Measurements from ENCODE around the gene FAM83B.

The FAM83B gene

DNA sequence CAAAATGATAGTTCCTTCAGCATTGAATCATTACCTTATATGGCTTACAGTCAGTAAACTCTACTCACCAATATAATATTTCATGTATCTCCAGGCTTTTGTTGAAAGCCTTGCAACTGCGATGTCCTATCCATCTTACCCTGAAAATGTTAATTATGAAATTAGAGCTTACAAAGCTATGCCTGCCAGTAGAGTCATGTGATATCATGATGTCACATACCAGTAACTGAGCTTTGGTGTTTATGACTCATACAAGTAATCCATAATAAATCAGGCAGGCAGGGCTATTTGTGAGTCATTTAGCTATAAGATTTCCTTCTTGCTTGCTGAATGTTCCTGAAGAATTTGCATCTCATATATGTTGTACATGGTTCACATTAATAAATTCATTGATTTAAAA, 44.9 kb upstream of the FAM83B start:
- Histone ChIP-seq H2AFZ (ENCODE audit: low read depth) (no peak overlapping the region), H3K9ac (no peak overlapping the region), H3K4me3 (IDR thresholded peaks at IDR 0.05; ENCODE audit: insufficient read depth, low read depth, low read length) (no peak overlapping the region)

DNA sequence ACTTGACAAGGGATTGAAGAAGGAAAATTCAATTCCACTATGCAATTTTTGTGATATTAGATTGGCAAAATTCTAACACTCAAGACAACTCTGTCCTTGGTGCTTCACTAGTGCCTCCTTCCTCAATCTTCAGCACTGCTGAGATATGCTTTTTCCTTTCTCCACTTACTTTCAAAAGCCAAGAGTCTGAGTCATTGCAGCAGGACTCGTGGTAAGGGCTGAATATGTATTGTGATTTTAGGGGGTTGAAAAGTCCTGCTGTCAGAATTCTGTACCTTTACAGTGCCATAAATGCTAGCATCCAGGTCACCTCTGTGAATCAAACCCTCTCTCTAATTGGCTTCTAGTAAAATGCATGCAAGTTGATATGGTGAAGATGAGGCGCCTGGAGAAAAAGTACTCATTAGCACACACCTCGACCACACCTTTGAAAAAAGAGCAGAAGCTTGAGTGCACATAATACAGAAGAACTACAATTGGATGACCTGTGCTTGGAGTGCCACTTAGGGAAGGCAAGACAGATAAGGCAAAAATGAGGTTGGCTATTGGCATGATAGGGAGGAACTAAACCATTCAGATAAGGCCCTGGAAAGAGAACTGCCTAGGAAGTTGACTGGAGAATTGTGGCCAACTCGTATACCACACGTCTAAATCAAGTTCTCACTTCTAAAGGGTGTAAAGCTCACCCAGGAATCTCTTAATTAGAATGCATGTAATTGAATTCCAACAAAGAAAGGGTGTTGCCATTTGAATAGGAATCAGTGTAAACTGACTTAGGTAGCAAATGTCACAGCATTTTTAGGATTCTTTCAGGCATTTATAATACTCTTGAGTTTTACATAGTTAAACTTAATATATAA, 43.6 kb upstream of the FAM83B start:
- no peak overlapping the region for H2AFZ ChIP-seq (ENCODE audit: low read depth)
- no peaks in the 10 kb centered on the region for H3K79me2 ChIP-seq (ENCODE audit: insufficient read depth, low read depth)

More for the DNA sequence above, 44.9 kb upstream of the FAM83B start:
- no peaks in the 10 kb centered on the region for H3K79me2 ChIP-seq (ENCODE audit: insufficient read depth, low read depth)
- TF ChIP-seq, protein P1, sequence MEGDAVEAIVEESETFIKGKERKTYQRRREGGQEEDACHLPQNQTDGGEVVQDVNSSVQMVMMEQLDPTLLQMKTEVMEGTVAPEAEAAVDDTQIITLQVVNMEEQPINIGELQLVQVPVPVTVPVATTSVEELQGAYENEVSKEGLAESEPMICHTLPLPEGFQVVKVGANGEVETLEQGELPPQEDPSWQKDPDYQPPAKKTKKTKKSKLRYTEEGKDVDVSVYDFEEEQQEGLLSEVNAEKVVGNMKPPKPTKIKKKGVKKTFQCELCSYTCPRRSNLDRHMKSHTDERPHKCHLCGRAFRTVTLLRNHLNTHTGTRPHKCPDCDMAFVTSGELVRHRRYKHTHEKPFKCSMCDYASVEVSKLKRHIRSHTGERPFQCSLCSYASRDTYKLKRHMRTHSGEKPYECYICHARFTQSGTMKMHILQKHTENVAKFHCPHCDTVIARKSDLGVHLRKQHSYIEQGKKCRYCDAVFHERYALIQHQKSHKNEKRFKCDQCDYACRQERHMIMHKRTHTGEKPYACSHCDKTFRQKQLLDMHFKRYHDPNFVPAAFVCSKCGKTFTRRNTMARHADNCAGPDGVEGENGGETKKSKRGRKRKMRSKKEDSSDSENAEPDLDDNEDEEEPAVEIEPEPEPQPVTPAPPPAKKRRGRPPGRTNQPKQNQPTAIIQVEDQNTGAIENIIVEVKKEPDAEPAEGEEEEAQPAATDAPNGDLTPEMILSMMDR (conservative IDR thresholded peaks at IDR 0.05; ENCODE audit: low read depth, low read length): no peak
- no peaks in the 10 kb centered on the region for H4K20me1 ChIP-seq (ENCODE audit: insufficient read depth)
- no peak overlapping the region for H3K27ac ChIP-seq
- H3K27me3 ChIP-seq (ENCODE audit: insufficient read depth, low read depth): no peaks in the 10 kb centered on the region
- H3K36me3 ChIP-seq (ENCODE audit: insufficient read depth): no peaks in the 10 kb centered on the region
- no peak overlapping the region for H3K4me2 ChIP-seq
- peaks cover 6% of the 10 kb centered on the region for H3K4me1 ChIP-seq (ENCODE audit: low read depth, poor library complexity, severe bottlenecking)

DNA sequence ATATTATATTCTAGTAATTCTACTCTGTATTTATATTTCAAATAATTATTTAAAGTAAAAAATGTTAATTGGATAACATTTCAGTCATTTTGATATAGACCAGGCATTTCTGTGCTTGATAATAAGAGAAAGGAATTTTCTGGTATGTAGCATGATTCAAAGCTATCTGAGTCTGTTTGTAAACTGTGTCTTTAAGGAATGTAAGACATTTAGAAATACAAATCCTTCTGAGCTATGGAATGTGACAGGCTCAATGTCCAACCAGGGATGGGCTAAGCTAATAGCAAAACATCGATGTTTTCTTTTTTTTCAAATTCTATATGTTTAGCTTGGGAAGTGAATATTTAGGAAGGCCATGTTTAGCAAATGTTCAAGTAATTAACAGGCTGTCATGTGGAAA, 41.5 kb upstream of the FAM83B start:
- Histone ChIP-seq H3K9ac (no peak overlapping the region), H3K36me3 (ENCODE audit: insufficient read depth) (no peaks in the 10 kb centered on the region), H3K27me3 (ENCODE audit: insufficient read depth, low read depth) (no peaks in the 10 kb centered on the region), H3K4me2 (no peak overlapping the region), H3K79me2 (ENCODE audit: insufficient read depth, low read depth) (no peaks in the 10 kb centered on the region), H2AFZ (ENCODE audit: low read depth) (no peak overlapping the region), H3K4me1 (ENCODE audit: low read depth, poor library complexity, severe bottlenecking) (peaks cover 6% of the 10 kb centered on the region), H3K4me3 (IDR thresholded peaks at IDR 0.05; ENCODE audit: insufficient read depth, low read depth, low read length) (no peak overlapping the region), H4K20me1 (ENCODE audit: insufficient read depth) (no peaks in the 10 kb centered on the region), H3K27ac (no peak overlapping the region)
- TF ChIP-seq, protein P1 (conservative IDR thresholded peaks at IDR 0.05; ENCODE audit: low read depth, low read length): no peak

More for the DNA sequence above, 43.6 kb upstream of the FAM83B start:
- Histone ChIP-seq H3K4me1 (ENCODE audit: low read depth, poor library complexity, severe bottlenecking) (peaks cover 6% of the 10 kb centered on the region), H3K27ac (no peak overlapping the region), H3K36me3 (ENCODE audit: insufficient read depth) (no peaks in the 10 kb centered on the region), H3K4me2 (no peak overlapping the region), H3K9ac (no peak overlapping the region), H4K20me1 (ENCODE audit: insufficient read depth) (no peaks in the 10 kb centered on the region), H3K4me3 (IDR thresholded peaks at IDR 0.05; ENCODE audit: insufficient read depth, low read depth, low read length) (no peak overlapping the region), H3K27me3 (ENCODE audit: insufficient read depth, low read depth) (no peaks in the 10 kb centered on the region)
- TF ChIP-seq, protein P1 (conservative IDR thresholded peaks at IDR 0.05; ENCODE audit: low read depth, low read length): no peak

DNA sequence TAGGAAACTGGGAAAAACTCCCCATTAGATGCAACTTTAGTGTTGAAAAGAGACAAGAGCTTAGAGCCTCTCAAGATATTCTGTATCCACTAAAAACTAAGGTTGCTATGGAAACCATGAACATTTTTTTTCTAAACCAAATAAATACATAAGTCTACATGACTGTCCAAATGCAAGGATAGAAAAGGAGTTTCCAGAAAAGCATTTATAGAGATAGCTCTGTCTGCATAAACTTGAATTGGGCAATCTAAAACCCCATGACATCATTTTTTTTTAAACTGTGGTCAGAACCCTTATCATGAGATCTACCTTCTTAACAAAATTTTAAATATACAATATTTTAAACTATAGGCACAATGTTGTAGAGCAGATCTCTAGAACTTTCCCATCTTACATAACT, 36.4 kb upstream of the FAM83B start:
- Histone ChIP-seq H3K27me3 (ENCODE audit: insufficient read depth, low read depth) (no peaks in the 10 kb centered on the region), H3K4me1 (ENCODE audit: low read depth, poor library complexity, severe bottlenecking) (no peaks in the 10 kb centered on the region), H3K4me2 (no peak overlapping the region), H3K4me3 (IDR thresholded peaks at IDR 0.05; ENCODE audit: insufficient read depth, low read depth, low read length) (no peak overlapping the region), H4K20me1 (ENCODE audit: insufficient read depth) (no peaks in the 10 kb centered on the region), H2AFZ (ENCODE audit: low read depth) (no peak overlapping the region), H3K27ac (no peak overlapping the region), H3K9ac (no peak overlapping the region), H3K36me3 (ENCODE audit: insufficient read depth) (no peaks in the 10 kb centered on the region), H3K79me2 (ENCODE audit: insufficient read depth, low read depth) (no peaks in the 10 kb centered on the region)
- TF ChIP-seq, protein P1 (conservative IDR thresholded peaks at IDR 0.05; ENCODE audit: low read depth, low read length): no peak

Data from KMS-11 (cell line).